Naive thymus-derived CD4-positive, alpha-beta T cell (primary cell): ENCODE results near the gene FBXL20. TPM values are rescaled to one million over a fixed set of nuclear protein-coding genes. Genes with fewer than 3 reads are reported as not detected.
"Not testable (repeated sequence)": the region's sequence is repeated elsewhere in the genome, so short reads cannot be mapped to it uniquely, and the experiment has no call there.

Experiments used
- ATAC-seq: fragments of 150-1000 bp; cut with Tn5 transposase; 2 replicates; pipeline ENCODE4 v1.10.0; 2021; ENCODE audit warnings: mild to moderate bottlenecking, moderate library complexity
- CTCF ChIA-PET: fragments of 350-600 bp; sonication (Branson Sonifier 250); formaldehyde crosslinking; loops from one replicate; lab custom pipeline; 2021; ENCODE audit warnings: antibody characterized with exemption; lab: Charles Lee
- POLR2A ChIA-PET: fragments of 350-600 bp; sonication (Branson Sonifier 250); formaldehyde crosslinking; loops from one replicate; lab custom pipeline; 2021; ENCODE audit warnings: antibody characterized with exemption, inconsistent platforms; lab: Charles Lee
- DNase-seq, 9 donors: peaks; one replicate each; pipeline versions ENCODE4 v3.0.0 to v3.0.0-alpha.2; 2020 to 2022; ENCODE audit warnings: mixed read lengths in 1 of 9
- H3K27ac ChIP-seq: one replicate; pipeline ENCODE4 v1.7.0; 2013; ENCODE audit warnings: mild to moderate bottlenecking, low read depth, low read length, moderate library complexity
- H3K27me3 ChIP-seq, 2 donors: one replicate each; pipeline ENCODE4 v1.7.0; 2013; ENCODE audit warnings: low read length in 2 of 2, mild to moderate bottlenecking in 2 of 2, moderate library complexity in 2 of 2; ENCODE audit not compliant: control insufficient read depth in 2 of 2, insufficient read depth in 2 of 2
- H3K36me3 ChIP-seq, 3 experiments: 1 replicate in 2 of 3; 2 replicates in 1 of 3; pipeline ENCODE4 v1.7.0; 2013; ENCODE audit warnings: low read length in 3 of 3, mild to moderate bottlenecking in 3 of 3, moderate library complexity in 1 of 3; ENCODE audit not compliant: insufficient read depth in 3 of 3, control insufficient read depth in 2 of 3
- H3K4me1 ChIP-seq, 2 donors: one replicate each; pipeline ENCODE4 v1.7.0; 2013; ENCODE audit warnings: low read length in 2 of 2, mild to moderate bottlenecking in 2 of 2, moderate library complexity in 1 of 2; ENCODE audit not compliant: control insufficient read depth in 2 of 2, insufficient read depth in 2 of 2
- H3K4me3 ChIP-seq: 2 replicates; pipeline ENCODE4 v1.7.0; 2013; ENCODE audit warnings: mild to moderate bottlenecking, low read length
- H3K9me3 ChIP-seq, 3 experiments: 1 replicate in 2 of 3; 2 replicates in 1 of 3; pipeline ENCODE4 v1.7.0; 2013; ENCODE audit warnings: low read length in 3 of 3; ENCODE audit not compliant: control insufficient read depth in 2 of 3
- H3K27ac Mint-ChIP-seq, 9 donors: one replicate each; pipeline ENCODE4 v1.8.0; 2020 to 2022; ENCODE audit warnings: mixed read lengths in 9 of 9, mild to moderate bottlenecking in 8 of 9, moderate library complexity in 5 of 9, inconsistent platforms in 2 of 9
- H3K27me3 Mint-ChIP-seq, 5 donors: one replicate each; pipeline ENCODE4 v1.8.0; 2021 to 2022; ENCODE audit warnings: mixed read lengths in 5 of 5, mild to moderate bottlenecking in 1 of 5
- H3K36me3 Mint-ChIP-seq, 5 donors: one replicate each; pipeline ENCODE4 v1.8.0; 2020 to 2022; ENCODE audit warnings: mixed read lengths in 5 of 5, mild to moderate bottlenecking in 3 of 5, inconsistent platforms in 1 of 5
- H3K4me1 Mint-ChIP-seq, 7 donors: one replicate each; pipeline ENCODE4 v1.8.0; 2020 to 2022; ENCODE audit warnings: mixed read lengths in 7 of 7, mild to moderate bottlenecking in 3 of 7, inconsistent platforms in 1 of 7
- H3K4me3 Mint-ChIP-seq, 10 donors: one replicate each; pipeline ENCODE4 v1.8.0; 2020 to 2022; ENCODE audit warnings: mild to moderate bottlenecking in 10 of 10, mixed read lengths in 10 of 10, moderate library complexity in 6 of 10, inconsistent platforms in 2 of 10
- H3K9me3 Mint-ChIP-seq, 11 donors: one replicate each; pipeline ENCODE4 v1.8.0; 2020 to 2022; ENCODE audit warnings: mixed read lengths in 11 of 11, mild to moderate bottlenecking in 4 of 11, inconsistent platforms in 1 of 11, moderate library complexity in 1 of 11
- intact Hi-C, 2 donors: fragments of 100-400 bp; cut with micrococcal nuclease; formaldehyde crosslinking; loops; one replicate each; pipeline ENCODE4 v1.15.1; 2023
- polyA plus RNA-seq, 2 donors: library from polyadenylated mRNA; unstranded; fragments of 300-500 nt; fragmentation: Illumina TruSeq; gene quantifications; one replicate each; pipeline ENCODE4 v1.2.3, GENCODE V29; 2021
- total RNA-seq, 6 experiments: library from RNA in 5 of 6; stranded (reverse) in 5 of 6; gene quantifications; 1 replicate in 5 of 6; 2 replicates in 1 of 6; pipeline ENCODE4 v1.2.3 and lab custom pipeline; 2021 to 2026

Gene FBXL20
- total and polyA plus RNA-seq, 7 experiments from 2014 or later = 3.8 to 35.0 (median 21.9) TPM

- CTCF ChIA-PET = no interaction called here
- peaks cover 0 to 10% (median 6%) of the 10 kb centered on the region in 3 experiments for H3K36me3 ChIP-seq
- POLR2A ChIA-PET = interaction anchor here (0.8 to 0.9 kb wide), 2 partner anchors 76 to 177 kb away, joined by 3 to 6 read pairs; partner anchors contain the start of gene CDK12
Observed at GRCh38 chr17:39284685-39285084, 116.7 kb downstream of the FBXL20 start.

GRCh38 chr17:39283896-39284295 lies 117.5 kb downstream of the FBXL20 start:
- ATAC-seq = no peak
- POLR2A ChIA-PET = no interaction called here
- H3K27ac Mint-ChIP-seq = peak overlapping the region in 1 of 9 donors; percentile 34

More at GRCh38 chr17:39284685-39285084, 116.7 kb downstream of the FBXL20 start:
- Histone ChIP-seq H3K9me3 (no peaks in the 10 kb centered on the region), H3K27me3 (no peaks in the 10 kb centered on the region), H3K4me3 (no peak overlapping the region), H3K4me1 (no peaks in the 10 kb centered on the region), H3K27ac (no peak overlapping the region)
- Mint-ChIP-seq H3K9me3 (no peaks in the 10 kb centered on the region), H3K36me3 (peaks cover 0 to 11% (median 3%) of the 10 kb centered on the region in 5 donors), H3K4me3 (no peak overlapping the region), H3K4me1 (no peaks in the 10 kb centered on the region), H3K27me3 (no peaks in the 10 kb centered on the region), H3K27ac (no peak overlapping the region)
- intact Hi-C loops = no loop called here
- DNase-seq (no peak), ATAC-seq (no peak)

GRCh38 chr17:39283098-39283497 lies 118.3 kb downstream of the FBXL20 start:
- Histone ChIP-seq H3K4me3 (no peak overlapping the region), H3K4me1 (no peaks in the 10 kb centered on the region), H3K9me3 (no peaks in the 10 kb centered on the region), H3K36me3 (peaks cover 0 to 22% (median 6%) of the 10 kb centered on the region in 3 experiments), H3K27me3 (no peaks in the 10 kb centered on the region), H3K27ac (no peak overlapping the region)
- DNase-seq (no peak), ATAC-seq (no peak)
- no peaks in the 10 kb centered on the region for H3K4me1 Mint-ChIP-seq
- H3K27ac Mint-ChIP-seq = peak overlapping the region in 1 of 9 donors; percentile 19
- intact Hi-C loops = no loop called here
- no peaks in the 10 kb centered on the region for H3K27me3 Mint-ChIP-seq
- H3K4me3 Mint-ChIP-seq = no peak overlapping the region
- ChIA-PET POLR2A (no interaction called here), CTCF (no interaction called here)
- H3K36me3 Mint-ChIP-seq = peaks cover 0 to 11% (median 3%) of the 10 kb centered on the region in 5 donors
- no peaks in the 10 kb centered on the region for H3K9me3 Mint-ChIP-seq

More at GRCh38 chr17:39283896-39284295, 117.5 kb downstream of the FBXL20 start:
- Mint-ChIP-seq H3K4me3 (no peak overlapping the region), H3K9me3 (no peaks in the 10 kb centered on the region), H3K36me3 (peaks cover 0 to 11% (median 3%) of the 10 kb centered on the region in 5 donors), H3K4me1 (no peaks in the 10 kb centered on the region), H3K27me3 (no peaks in the 10 kb centered on the region)
- intact Hi-C loops = no loop called here
- CTCF ChIA-PET = interaction anchor here (0.5 kb wide), 1 partner anchor 9 kb away, joined by 3 read pairs; no protein-coding TSS in a partner anchor
- no peak overlapping the region for H3K4me3 ChIP-seq
- H3K9me3 ChIP-seq = no peaks in the 10 kb centered on the region
- H3K4me1 ChIP-seq = no peaks in the 10 kb centered on the region
- no peak overlapping the region for H3K27ac ChIP-seq
- DNase-seq = no peak
- H3K27me3 ChIP-seq = no peaks in the 10 kb centered on the region
- H3K36me3 ChIP-seq = peaks cover 0 to 17% (median 6%) of the 10 kb centered on the region in 3 experiments

GRCh38 chr17:39281806-39282205 lies 119.6 kb downstream of the FBXL20 start:
- ATAC-seq (no peak), DNase-seq (no peak)
- Mint-ChIP-seq H3K9me3 (no peaks in the 10 kb centered on the region), H3K36me3 (peaks cover 0 to 16% (median 3%) of the 10 kb centered on the region in 5 donors), H3K27ac (peak overlapping the region in 3 of 9 donors; percentile 15 to 57 (median 38)), H3K27me3 (no peaks in the 10 kb centered on the region), H3K4me1 (no peaks in the 10 kb centered on the region), H3K4me3 (no peak overlapping the region)
- no peaks in the 10 kb centered on the region for H3K9me3 ChIP-seq
- peaks cover 0 to 31% (median 6%) of the 10 kb centered on the region in 3 experiments for H3K36me3 ChIP-seq
- POLR2A ChIA-PET = interaction anchor here (0.6 kb wide), 1 partner anchor 74 kb away, joined by 3 read pairs; no protein-coding TSS in a partner anchor
- no peak overlapping the region for H3K27ac ChIP-seq
- no peak overlapping the region for H3K4me3 ChIP-seq
- CTCF ChIA-PET = no interaction called here
- no peaks in the 10 kb centered on the region for H3K27me3 ChIP-seq
- no peaks in the 10 kb centered on the region for H3K4me1 ChIP-seq
- intact Hi-C loops = no loop called here

- H3K4me3 Mint-ChIP-seq, POLR2A ChIA-PET, intact Hi-C loops, H3K27me3 ChIP-seq, H3K4me3 ChIP-seq, H3K9me3 Mint-ChIP-seq, H3K27ac ChIP-seq, H3K27me3 Mint-ChIP-seq, H3K9me3 ChIP-seq, ATAC-seq, CTCF ChIA-PET, H3K4me1 ChIP-seq, DNase-seq, H3K27ac Mint-ChIP-seq, H3K4me1 Mint-ChIP-seq: not testable (repeated sequence)
- peaks cover 0 to 16% (median 10%) of the 10 kb centered on the region in 5 donors for H3K36me3 Mint-ChIP-seq
- peaks cover 0 to 42% (median 6%) of the 10 kb centered on the region in 3 experiments for H3K36me3 ChIP-seq
Observed at GRCh38 chr17:39278246-39278645, 123.2 kb downstream of the FBXL20 start.

- ChIA-PET CTCF (interaction anchor here (1.1 kb wide), 1 partner anchor 44 kb away, joined by 3 read pairs; no protein-coding TSS in a partner anchor), POLR2A (interaction anchor here (0.6 kb wide), 1 partner anchor 124 kb away, joined by 3 read pairs; no protein-coding TSS in a partner anchor)
- no peak overlapping the region for H3K27ac ChIP-seq
- intact Hi-C loops = no loop called here
- H3K36me3 Mint-ChIP-seq = peaks cover 0 to 19% (median 10%) of the 10 kb centered on the region in 5 donors
- no peaks in the 10 kb centered on the region for H3K27me3 Mint-ChIP-seq
- ATAC-seq = no peak
- H3K4me3 ChIP-seq = no peak overlapping the region
- H3K4me1 Mint-ChIP-seq = no peaks in the 10 kb centered on the region
- no peaks in the 10 kb centered on the region for H3K27me3 ChIP-seq
- H3K4me1 ChIP-seq = no peaks in the 10 kb centered on the region
- H3K36me3 ChIP-seq = peaks cover 0 to 47% (median 6%) of the 10 kb centered on the region in 3 experiments
- DNase-seq = no peak
- no peak overlapping the region for H3K27ac Mint-ChIP-seq
- no peak overlapping the region for H3K4me3 Mint-ChIP-seq
- H3K9me3 ChIP-seq = no peaks in the 10 kb centered on the region
- H3K9me3 Mint-ChIP-seq = no peaks in the 10 kb centered on the region
Observed at GRCh38 chr17:39277110-39277509, 124.3 kb downstream of the FBXL20 start.

GRCh38 chr17:39276113-39276512 lies 125.3 kb downstream of the FBXL20 start:
- Mint-ChIP-seq H3K4me1 (no peaks in the 10 kb centered on the region), H3K27me3 (no peaks in the 10 kb centered on the region), H3K36me3 (peaks cover 0 to 19% (median 10%) of the 10 kb centered on the region in 5 donors), H3K9me3 (no peaks in the 10 kb centered on the region), H3K4me3 (no peak overlapping the region), H3K27ac (no peak overlapping the region)
- peaks cover 0 to 47% (median 3%) of the 10 kb centered on the region in 3 experiments for H3K36me3 ChIP-seq
- no peaks in the 10 kb centered on the region for H3K4me1 ChIP-seq
- DNase-seq = no peak
- no peak overlapping the region for H3K27ac ChIP-seq
- intact Hi-C loops = no loop called here
- no peak overlapping the region for H3K4me3 ChIP-seq
- CTCF ChIA-PET = interaction anchor here (0.6 to 1.1 kb wide), 2 partner anchors 43 to 264 kb away, joined by 3 read pairs; no protein-coding TSS in a partner anchor
- no peaks in the 10 kb centered on the region for H3K27me3 ChIP-seq
- H3K9me3 ChIP-seq = no peaks in the 10 kb centered on the region
- POLR2A ChIA-PET = no interaction called here
- no peak for ATAC-seq
